ENCODE results near the gene LSS.
"Not testable (repeated sequence)": the region's sequence is repeated elsewhere in the genome, so short reads cannot be mapped to it uniquely, and the experiment has no call there.

LSS gene

DNA sequence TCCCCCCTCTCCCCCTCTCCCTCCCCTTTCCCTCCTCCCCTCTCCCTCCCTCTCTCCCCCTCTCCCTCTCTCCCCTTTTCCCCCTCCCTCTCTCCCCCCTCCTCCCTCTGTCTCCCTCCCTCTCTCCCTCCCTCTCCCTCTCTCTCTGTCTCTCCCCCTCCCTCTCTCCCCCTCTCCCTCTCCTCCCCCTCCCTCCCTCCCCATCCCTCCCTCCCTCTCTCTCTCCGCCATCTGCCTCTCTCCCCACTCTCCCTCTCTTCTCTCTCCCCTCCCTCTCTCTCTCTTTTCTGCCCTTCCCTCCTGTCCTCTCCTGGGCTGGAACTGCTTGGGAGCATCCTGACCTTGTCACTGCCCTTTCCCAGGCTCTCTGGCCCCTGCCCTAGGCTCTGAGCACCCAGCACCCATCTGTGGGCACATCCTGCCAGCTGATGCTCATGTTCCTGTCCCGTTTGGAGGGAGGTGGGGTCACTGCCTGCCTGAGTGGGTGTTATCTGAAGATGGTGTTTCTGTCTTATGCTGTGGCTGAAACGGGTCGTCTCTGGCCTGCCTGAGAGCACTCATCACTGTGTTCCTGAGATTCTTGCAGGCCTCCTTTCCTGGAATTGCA is 84.0 kb downstream of the LSS start:
- TF ChIP-seq, protein P1, sequence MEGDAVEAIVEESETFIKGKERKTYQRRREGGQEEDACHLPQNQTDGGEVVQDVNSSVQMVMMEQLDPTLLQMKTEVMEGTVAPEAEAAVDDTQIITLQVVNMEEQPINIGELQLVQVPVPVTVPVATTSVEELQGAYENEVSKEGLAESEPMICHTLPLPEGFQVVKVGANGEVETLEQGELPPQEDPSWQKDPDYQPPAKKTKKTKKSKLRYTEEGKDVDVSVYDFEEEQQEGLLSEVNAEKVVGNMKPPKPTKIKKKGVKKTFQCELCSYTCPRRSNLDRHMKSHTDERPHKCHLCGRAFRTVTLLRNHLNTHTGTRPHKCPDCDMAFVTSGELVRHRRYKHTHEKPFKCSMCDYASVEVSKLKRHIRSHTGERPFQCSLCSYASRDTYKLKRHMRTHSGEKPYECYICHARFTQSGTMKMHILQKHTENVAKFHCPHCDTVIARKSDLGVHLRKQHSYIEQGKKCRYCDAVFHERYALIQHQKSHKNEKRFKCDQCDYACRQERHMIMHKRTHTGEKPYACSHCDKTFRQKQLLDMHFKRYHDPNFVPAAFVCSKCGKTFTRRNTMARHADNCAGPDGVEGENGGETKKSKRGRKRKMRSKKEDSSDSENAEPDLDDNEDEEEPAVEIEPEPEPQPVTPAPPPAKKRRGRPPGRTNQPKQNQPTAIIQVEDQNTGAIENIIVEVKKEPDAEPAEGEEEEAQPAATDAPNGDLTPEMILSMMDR (conservative IDR thresholded peaks at IDR 0.05): no peak

DNA sequence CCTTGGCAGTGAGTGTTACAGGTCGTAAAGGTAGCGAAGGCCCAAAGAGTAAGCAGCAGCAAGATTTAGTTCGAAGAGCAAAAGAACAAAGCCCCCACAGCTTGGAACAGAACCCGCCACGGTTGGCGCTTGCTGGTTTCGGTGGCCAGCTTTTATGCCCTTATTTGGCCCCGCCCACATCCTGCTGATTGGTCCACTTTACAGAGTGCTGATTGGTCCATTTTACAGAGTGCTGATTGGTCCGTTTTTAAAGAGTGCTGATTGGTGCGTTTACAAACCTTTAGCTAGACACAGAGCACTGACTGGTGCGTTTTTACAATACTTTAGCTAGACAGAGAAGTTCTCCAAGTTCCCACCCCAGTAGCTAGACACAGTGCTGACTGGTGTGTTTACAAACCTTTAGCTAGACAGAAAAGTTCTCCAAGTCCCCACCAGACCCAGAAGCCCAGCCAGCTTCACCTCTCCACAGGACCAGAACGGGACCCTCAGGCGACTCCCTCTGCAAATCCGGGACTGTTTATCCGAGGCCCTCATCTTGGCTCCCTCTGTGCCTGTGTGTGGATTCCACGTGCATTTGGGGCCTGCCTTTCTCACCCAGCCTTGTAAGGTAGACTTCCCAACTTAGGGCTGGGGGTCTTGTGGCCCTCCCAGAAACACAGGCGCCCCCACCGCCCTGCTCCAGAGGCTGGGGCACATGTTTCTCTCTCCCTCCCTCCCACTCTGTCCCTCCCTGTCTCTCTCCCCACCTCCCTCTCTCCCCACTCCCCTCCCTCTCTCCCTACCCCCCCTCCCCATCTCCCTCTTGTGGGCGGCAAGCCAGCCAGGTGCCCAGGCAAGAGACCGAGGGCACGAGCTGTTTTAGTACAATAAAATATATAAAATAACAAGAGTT is 85.7 kb downstream of the LSS start:
- no peak overlapping the region for H3K27ac ChIP-seq
- TF ChIP-seq, protein P1 (conservative IDR thresholded peaks at IDR 0.05): no peak
- no peak for TF ChIP-seq ZFX (IDR thresholded peaks at IDR 0.05)

More for the DNA sequence above, 84.0 kb downstream of the LSS start:
- H3K27ac ChIP-seq: no peak overlapping the region

DNA sequence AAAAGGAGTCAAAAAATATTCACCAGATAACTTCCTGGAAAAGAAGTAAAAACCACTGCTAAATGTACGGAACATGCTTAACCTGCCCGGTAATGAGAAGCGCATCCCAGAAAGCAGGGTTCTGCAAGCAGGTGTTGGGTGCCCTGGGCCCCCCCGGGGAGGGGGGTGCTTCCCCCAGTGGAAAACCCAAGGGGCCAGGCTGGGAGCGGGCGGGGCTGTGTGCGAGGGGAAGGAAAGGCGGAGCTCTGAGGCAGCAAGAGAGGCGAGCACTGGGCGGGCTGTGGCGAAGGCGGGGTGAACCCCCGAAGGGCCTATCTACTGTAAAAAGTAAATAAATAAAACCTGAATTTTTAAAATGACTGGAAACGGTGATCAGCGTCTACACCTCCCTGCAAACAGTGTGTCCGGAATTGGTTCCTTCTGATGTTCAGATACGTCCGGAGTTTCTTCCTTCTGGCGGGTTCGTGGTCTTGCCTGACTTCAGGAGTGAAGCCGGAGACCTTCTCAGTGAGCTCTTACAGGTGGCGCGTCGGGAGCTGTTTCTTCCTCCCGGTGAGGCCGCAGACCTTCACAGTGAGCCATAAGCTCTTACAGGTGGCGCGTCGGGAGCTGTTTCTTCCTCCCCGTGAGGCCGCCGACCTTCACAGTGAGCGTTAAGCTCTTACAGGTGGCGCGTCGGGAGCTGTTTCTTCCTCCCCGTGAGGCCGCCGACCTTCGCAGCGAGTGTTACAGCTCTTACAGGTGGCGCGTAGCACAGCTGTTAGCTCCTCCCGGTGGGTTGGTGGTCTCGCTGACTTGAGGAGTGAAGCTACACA is 86.6 kb downstream of the LSS start:
- no peak for TF ChIP-seq ZFX (IDR thresholded peaks at IDR 0.05)
- TF ChIP-seq, protein P1 (conservative IDR thresholded peaks at IDR 0.05): no peak
- H3K27ac ChIP-seq: no peak overlapping the region

DNA sequence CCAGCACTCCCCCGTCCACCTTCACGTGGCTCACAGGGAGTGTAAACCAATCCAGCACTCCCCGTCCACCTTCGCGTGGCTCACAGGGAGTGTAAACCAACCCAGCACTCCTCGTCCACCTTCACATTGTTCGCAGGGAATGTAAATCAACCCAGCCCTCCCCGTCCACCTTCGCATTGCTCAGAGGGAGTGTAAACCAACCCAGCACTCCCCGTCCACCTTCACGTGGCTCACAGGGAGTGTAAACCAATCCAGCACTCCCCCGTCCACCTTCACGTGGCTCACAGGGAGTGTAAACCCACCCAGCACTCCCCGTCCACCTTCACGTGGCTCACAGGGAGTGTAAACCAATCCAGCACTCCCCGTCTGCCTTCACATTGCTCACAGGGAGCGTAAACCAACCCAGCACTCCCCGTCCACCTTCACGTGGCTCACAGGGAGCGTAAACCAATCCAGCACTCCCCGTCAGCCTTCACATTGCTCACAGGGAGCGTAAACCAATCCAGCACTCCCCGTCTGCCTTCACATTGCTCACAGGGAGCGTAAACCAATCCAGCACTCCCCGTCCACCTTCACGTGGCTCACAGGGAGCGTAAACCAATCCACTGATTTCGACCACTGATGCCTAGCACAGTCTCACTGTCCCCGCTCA is 88.1 kb downstream of the LSS start:
- not testable (repeated sequence) for H3K27ac ChIP-seq

DNA sequence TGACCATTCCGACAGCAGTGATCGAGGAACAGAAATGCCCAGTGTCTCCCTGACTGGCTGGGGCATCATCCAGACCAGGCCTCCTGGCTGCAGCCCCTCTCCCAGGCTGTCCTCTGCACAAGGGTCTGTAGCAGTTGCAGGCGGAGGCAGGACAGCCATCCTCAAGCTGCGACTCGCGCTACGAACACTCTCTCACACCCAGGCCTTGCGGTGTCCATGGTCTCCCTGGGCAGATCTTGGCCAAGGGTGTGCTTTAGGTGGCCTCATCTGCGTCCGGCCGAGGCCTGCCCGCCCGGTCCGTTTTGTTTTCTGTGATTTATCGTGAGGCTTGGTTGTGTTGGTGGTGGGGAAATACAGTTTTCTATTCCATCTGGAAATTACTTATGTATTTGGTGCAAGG is 88.9 kb downstream of the LSS start:
- no peak for TF ChIP-seq ZFX (IDR thresholded peaks at IDR 0.05)
- TF ChIP-seq, protein P1 (conservative IDR thresholded peaks at IDR 0.05): no peak
- no peak overlapping the region for H3K27ac ChIP-seq

DNA sequence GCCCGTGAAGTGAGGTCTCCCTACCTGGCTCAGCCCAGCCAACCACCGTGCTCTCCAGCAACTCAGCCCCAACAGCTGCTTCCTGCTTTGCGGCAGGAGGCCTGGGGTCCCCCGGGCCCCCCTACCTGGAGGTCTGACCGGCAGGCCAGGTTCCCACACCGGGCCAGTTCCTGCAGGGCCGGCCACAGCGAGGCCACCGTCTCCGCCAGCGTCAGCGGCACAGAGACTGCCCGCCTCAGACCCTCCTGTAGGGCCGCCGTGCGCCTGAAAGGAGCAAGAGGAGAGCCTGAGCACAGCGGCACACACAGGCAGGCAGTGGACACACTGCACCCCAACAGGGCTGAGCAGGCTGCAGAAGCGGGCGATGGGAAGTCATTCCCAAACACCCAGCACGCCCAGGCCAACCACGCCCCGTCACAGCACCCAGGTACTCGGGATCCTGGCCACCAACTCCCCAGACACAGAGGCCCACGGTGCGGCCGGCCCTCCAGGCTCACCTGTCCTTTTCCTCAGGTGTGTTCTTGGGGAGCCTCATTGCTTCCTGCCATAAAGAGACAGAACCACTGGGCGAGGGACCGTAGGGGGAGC is 90.1 kb downstream of the LSS start:
- H3K27ac ChIP-seq: no peak overlapping the region
- TF ChIP-seq, protein P1 (conservative IDR thresholded peaks at IDR 0.05): no peak
- TF ChIP-seq ZFX (IDR thresholded peaks at IDR 0.05): no peak
